ENCODE measurements around the gene MSL2.
"Not testable (repeated sequence)": the region's sequence is repeated elsewhere in the genome, so short reads cannot be mapped to it uniquely, and the experiment has no call there.

MSL2 gene

DNA sequence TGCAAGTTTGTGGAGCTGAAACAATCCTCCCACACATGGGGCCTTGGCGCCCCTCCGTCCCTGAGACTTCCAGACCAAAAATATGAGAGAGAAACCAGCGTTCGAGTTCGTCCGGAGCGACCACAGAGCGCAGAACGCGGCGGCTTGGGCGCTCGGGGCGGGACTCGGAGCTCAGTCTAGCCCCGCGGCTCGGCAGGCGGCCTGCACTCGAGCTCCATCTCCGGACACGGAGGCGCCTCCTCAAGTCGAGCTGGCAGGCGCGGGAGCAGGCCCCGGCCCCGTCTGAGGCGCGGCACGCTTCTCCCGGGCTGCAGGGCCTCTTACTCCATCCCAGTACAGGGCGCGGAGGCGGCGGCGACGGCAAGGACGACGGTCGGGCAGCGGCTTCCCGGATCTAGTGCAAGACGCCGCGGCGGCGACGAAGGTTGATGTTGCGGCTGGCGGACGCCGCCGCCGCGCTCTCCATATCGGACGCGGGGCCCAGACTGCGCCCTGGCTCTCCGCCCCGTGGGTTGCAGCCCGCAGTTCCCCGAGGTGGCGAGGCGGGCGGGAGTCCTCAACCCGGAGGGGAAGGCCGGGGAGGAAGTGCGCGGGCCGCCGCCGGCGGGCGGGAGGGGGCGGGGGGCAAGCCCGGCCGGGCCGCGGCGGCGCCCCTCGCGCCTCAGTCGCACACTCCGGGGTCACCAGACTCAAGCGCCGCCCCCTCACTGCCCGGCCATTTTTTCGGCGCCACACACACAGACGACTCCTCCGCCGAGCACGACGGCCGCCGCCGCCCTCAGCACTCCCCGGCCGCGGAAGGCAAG lies 674 bp downstream of the MSL2 start:
- TF ChIP-seq, protein P1, sequence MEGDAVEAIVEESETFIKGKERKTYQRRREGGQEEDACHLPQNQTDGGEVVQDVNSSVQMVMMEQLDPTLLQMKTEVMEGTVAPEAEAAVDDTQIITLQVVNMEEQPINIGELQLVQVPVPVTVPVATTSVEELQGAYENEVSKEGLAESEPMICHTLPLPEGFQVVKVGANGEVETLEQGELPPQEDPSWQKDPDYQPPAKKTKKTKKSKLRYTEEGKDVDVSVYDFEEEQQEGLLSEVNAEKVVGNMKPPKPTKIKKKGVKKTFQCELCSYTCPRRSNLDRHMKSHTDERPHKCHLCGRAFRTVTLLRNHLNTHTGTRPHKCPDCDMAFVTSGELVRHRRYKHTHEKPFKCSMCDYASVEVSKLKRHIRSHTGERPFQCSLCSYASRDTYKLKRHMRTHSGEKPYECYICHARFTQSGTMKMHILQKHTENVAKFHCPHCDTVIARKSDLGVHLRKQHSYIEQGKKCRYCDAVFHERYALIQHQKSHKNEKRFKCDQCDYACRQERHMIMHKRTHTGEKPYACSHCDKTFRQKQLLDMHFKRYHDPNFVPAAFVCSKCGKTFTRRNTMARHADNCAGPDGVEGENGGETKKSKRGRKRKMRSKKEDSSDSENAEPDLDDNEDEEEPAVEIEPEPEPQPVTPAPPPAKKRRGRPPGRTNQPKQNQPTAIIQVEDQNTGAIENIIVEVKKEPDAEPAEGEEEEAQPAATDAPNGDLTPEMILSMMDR (IDR thresholded peaks at IDR 0.05): no peak
- Histone ChIP-seq H3K36me3 (no peaks in the 10 kb centered on the region), H3K27ac (peak overlapping the region; percentile 100), H3K27me3 (no peaks in the 10 kb centered on the region), H3K4me3 (peak overlapping the region; percentile 92 to 98), H3K4me1 (peaks cover 0 to 38% (median 21%) of the 10 kb centered on the region in 4 donors), H3K9me3 (no peaks in the 10 kb centered on the region)
- DNase-seq: peak; percentile 80 to 90
- intact Hi-C loops (cut with DNase I; ENCODE audit: low total_unique reads): loop anchor here (5.0 to 10.0 kb wide), 3 partner anchors 121 to 669 kb away; partner anchors contain the start of genes NCK1 and STAG1

DNA sequence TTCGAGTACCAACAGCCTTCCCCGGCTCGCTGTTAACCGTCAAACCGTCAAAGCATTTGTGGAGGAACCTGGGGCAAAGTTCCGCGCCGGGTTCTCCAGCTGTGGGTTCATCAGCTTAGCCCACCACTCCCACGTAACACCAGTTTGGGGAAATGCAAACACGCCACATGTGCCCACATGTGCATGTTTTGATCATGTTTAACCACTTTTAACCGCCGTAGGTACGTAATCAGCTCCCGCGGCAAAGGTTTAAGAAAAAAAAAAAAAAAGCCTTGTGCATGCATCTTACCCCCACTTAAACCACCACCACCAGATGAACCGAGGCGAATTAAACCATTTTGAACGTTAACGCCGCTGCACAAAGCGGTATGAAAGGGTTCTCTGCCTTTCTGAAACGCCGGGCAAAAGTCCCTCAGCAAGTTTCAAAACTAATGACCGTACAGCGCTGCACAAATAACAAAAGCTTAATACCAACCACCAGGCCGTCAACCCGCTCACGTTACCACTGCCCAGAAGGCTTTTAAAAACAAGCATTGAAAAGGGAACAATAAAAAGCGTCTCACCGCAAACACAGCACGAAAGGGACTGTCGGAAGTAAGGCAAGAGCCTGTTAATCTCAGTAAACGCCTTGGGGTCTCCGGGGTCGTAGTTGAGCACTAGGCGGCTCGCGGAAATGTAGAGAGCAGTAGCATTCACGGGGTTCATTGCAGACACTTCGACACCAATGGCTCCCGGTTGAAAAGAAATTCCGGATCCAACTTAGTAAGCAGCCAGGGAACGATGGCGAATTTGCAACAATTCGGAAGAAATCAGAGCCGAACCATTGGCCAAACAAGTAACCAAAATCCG lies 1.5 kb downstream of the MSL2 start:
- Histone ChIP-seq H3K27me3 (no peaks in the 10 kb centered on the region), H3K4me1 (peaks cover 0 to 46% (median 26%) of the 10 kb centered on the region in 4 donors), H3K27ac (peak overlapping the region; percentile 100), H3K4me3 (peak overlapping the region; percentile 92 to 98), H3K36me3 (no peaks in the 10 kb centered on the region), H3K9me3 (no peaks in the 10 kb centered on the region)
- TF ChIP-seq, protein P1 (IDR thresholded peaks at IDR 0.05): no peak
- intact Hi-C loops (cut with DNase I; ENCODE audit: low total_unique reads): loop anchor here (5.0 to 10.0 kb wide), 3 partner anchors 120 to 670 kb away; partner anchors contain the start of genes NCK1 and STAG1
- peak; percentile 26 to 66 for DNase-seq

DNA sequence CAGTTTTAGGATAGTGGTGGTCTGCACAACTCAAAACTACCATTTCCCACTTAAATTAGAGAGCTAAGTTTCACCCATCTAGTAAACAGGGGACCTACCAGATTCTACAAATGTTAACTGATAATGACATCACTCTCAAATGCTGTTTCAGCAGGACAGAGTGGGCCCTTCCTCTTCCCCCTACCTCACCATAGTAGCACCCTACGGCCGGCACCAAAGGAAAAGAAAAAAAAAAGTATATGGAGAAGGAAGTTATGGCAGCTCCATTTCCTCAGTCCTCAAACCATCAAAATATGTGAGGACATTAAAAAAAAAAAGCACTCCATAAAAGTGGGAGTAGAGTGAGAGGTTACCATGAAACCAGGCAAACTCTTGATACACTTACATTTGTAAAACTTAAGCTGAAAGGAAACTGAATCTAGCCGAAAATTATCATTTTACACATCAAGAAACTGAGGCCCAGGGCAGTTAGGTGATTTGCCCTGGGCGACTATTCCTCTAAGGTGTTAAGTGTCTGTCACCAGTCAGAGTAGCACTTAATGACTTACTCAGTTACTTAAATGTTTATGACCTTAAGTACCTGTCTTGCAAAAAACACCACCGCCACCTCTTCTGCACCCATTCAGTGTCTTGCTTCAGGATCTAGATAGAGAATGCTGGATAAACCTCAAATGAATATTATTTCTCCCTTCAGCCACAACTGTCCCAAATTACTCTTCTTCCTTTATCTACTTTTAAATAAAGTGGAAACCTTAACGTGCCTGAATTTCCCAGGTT lies 2.7 kb downstream of the MSL2 start:
- Histone ChIP-seq H3K36me3 (no peaks in the 10 kb centered on the region), H3K9me3 (no peaks in the 10 kb centered on the region), H3K4me1 (peaks cover 0 to 57% (median 27%) of the 10 kb centered on the region in 4 donors), H3K27ac (peak overlapping the region; percentile 100), H3K4me3 (peak overlapping the region; percentile 92 to 98), H3K27me3 (no peaks in the 10 kb centered on the region)
- intact Hi-C loops (cut with DNase I; ENCODE audit: low total_unique reads): loop anchor here (10.0 kb wide), 2 partner anchors 119 to 671 kb away; partner anchors contain the start of gene NCK1
- TF ChIP-seq, protein P1 (IDR thresholded peaks at IDR 0.05): no peak
- no peak for DNase-seq

DNA sequence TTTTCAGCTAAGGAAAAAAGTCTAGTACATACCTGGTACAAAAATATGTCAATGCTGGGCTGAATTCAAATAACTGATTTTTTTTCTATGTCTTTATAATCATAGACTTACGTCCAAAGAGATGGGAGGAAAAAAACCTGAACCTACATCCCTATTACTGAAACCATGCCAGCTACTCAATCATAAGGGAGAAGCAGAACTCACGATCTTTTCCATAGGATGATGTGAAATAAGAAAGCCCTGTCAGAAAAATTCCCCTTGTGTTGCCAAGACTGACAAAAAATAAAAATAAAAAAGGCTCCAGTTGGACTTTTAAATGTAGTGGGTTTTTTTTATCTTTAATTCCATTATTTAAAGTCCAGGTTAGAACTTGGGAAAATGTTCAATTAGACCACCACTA lies 3.3 kb downstream of the MSL2 start:
- peak overlapping the region; percentile 92 to 98 for H3K4me3 ChIP-seq
- peaks cover 0 to 58% (median 30%) of the 10 kb centered on the region in 4 donors for H3K4me1 ChIP-seq
- H3K9me3 ChIP-seq: no peaks in the 10 kb centered on the region
- H3K36me3 ChIP-seq: no peaks in the 10 kb centered on the region
- peak overlapping the region; percentile 100 for H3K27ac ChIP-seq
- intact Hi-C loops (cut with DNase I; ENCODE audit: low total_unique reads): loop anchor here (10.0 kb wide), 2 partner anchors 118 to 672 kb away; partner anchors contain the start of gene NCK1
- H3K27me3 ChIP-seq: no peaks in the 10 kb centered on the region
- TF ChIP-seq, protein P1 (IDR thresholded peaks at IDR 0.05): no peak
- no peak for DNase-seq

DNA sequence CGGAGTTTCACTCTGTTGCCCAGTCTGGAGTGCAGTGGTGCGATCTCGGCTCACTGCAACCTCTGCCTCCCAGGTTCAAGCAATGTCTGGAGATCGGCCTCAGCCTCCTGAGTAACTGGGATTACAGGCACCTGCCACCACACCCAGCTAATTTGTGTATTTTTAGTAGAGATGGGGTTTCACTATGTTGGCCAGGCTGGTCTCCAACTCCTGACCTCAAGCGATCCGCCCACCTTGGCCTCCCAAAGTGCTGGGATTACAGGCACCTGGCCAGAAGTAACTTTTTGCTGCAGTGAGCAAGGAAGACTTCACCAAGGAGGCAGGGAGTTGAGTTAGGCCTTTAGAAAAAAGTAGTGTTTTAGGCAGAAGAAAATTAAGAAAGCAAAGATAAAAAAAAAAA lies 3.9 kb downstream of the MSL2 start:
- intact Hi-C loops (cut with DNase I; ENCODE audit: low total_unique reads): loop anchor here (10.0 kb wide), 2 partner anchors 117 to 673 kb away; partner anchors contain the start of gene NCK1

More for the DNA sequence above, 3.9 kb downstream of the MSL2 start:
- DNase-seq, H3K27me3 ChIP-seq, H3K9me3 ChIP-seq, H3K36me3 ChIP-seq: not testable (repeated sequence)
- peak overlapping the region; percentile 30 to 98 for H3K4me3 ChIP-seq
- peaks cover 0 to 58% (median 30%) of the 10 kb centered on the region in 4 donors for H3K4me1 ChIP-seq
- peak overlapping the region; percentile 100 for H3K27ac ChIP-seq

Measured in tibial artery (tissue), 4 donors.